ENCODE data around the gene GYG2.

- TF ChIP-seq, protein P1, sequence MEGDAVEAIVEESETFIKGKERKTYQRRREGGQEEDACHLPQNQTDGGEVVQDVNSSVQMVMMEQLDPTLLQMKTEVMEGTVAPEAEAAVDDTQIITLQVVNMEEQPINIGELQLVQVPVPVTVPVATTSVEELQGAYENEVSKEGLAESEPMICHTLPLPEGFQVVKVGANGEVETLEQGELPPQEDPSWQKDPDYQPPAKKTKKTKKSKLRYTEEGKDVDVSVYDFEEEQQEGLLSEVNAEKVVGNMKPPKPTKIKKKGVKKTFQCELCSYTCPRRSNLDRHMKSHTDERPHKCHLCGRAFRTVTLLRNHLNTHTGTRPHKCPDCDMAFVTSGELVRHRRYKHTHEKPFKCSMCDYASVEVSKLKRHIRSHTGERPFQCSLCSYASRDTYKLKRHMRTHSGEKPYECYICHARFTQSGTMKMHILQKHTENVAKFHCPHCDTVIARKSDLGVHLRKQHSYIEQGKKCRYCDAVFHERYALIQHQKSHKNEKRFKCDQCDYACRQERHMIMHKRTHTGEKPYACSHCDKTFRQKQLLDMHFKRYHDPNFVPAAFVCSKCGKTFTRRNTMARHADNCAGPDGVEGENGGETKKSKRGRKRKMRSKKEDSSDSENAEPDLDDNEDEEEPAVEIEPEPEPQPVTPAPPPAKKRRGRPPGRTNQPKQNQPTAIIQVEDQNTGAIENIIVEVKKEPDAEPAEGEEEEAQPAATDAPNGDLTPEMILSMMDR (IDR thresholded peaks at IDR 0.05; ENCODE audit: low read depth, low read length): no peak
- TF ChIP-seq EZH2phosphoT487 (IDR thresholded peaks at IDR 0.05; ENCODE audit: low read depth): no peak
Observed at GRCh38 chrX:2793752-2794151, 35.0 kb upstream of the GYG2 start.
